Lower leg skin (tissue), 3 donors: ENCODE results near the gene SUMF2.

Experiments
- POLR2A ChIP-seq, 2 donors: fragments of 450-650 bp; IDR thresholded peaks; one replicate each; pipeline ENCODE4 v1.6.1; 2016 to 2017; ENCODE audit warnings: antibody characterized with exemption in 2 of 2, mild to moderate bottlenecking in 1 of 2, moderate library complexity in 1 of 2
- TF ChIP-seq, protein P1 (sequence below), 3 donors: fragments of 450-650 bp; IDR thresholded peaks; one replicate each; pipeline ENCODE4 v1.5.1; 2016; ENCODE audit warnings: antibody characterized with exemption in 3 of 3, mild to moderate bottlenecking in 3 of 3, moderate library complexity in 2 of 3

DNA sequence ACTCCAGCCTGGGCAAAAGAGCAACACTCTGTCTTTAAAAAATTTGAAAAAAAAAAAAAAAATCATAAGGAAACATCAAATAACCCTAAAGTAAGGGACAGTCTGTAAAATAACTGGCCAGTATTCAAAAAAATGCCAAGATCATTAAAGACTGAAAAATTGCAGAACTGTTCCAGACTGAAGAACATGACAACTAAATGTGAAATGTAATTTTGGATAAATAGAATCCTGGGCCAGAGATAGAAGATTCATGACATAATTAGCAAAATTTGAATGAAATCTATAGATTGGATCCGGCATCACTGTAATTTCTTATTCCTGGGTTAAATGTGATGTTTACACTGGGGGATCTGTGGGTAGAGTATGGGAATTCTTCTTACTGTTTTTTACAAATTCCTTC is 15.8 kb upstream of the SUMF2 start:
- TF ChIP-seq POLR2A (IDR thresholded peaks at IDR 0.05) = no peak
- TF ChIP-seq, protein P1, sequence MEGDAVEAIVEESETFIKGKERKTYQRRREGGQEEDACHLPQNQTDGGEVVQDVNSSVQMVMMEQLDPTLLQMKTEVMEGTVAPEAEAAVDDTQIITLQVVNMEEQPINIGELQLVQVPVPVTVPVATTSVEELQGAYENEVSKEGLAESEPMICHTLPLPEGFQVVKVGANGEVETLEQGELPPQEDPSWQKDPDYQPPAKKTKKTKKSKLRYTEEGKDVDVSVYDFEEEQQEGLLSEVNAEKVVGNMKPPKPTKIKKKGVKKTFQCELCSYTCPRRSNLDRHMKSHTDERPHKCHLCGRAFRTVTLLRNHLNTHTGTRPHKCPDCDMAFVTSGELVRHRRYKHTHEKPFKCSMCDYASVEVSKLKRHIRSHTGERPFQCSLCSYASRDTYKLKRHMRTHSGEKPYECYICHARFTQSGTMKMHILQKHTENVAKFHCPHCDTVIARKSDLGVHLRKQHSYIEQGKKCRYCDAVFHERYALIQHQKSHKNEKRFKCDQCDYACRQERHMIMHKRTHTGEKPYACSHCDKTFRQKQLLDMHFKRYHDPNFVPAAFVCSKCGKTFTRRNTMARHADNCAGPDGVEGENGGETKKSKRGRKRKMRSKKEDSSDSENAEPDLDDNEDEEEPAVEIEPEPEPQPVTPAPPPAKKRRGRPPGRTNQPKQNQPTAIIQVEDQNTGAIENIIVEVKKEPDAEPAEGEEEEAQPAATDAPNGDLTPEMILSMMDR (IDR thresholded peaks at IDR 0.05) = no peak
